GM21360 (cell line): ENCODE data around the gene LIN37.
"Not testable (repeated sequence)": the region's sequence is repeated elsewhere in the genome, so short reads cannot be mapped to it uniquely, and the experiment has no call there.

Experiments
- ATAC-seq: cut with Tn5 transposase; IDR thresholded peaks from one replicate; pipeline ENCODE4 v1.9.1; 2021; ENCODE audit warnings: mild to moderate bottlenecking, moderate library complexity; ENCODE audit not compliant: unreplicated experiment

The LIN37 gene

DNA sequence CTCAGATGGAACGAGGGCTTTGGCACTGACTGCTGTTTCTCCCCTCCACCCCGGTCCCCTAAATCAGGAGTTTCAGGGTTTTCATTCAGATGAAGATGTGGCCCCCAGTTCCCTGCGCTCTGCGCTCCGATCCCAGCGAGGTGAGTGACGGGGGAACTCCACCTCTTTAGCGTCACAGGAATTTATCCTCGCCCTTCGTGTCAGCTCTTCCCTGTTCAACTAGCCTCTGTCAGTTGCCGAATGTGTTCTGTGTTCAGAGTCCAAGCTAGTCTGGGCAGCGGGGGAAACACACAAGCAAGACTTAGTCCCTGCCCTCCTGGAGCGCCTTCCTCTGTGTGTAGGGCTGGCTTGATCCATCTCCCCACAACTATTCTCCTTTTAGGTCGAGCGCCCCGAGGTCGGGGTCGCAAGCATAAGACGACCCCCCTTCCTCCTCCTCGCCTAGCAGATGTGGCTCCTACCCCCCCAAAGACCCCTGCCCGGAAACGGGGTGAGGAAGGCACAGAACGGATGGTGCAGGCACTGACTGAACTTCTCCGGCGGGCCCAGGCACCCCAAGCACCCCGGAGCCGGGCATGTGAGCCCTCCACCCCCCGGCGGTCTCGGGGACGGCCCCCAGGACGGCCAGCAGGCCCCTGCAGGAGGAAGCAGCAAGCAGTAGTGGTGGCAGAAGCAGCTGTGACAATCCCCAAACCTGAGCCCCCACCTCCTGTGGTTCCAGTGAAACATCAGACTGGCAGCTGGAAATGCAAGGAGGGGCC is 28.8 kb upstream of the LIN37 start:
- no peak for ATAC-seq

DNA sequence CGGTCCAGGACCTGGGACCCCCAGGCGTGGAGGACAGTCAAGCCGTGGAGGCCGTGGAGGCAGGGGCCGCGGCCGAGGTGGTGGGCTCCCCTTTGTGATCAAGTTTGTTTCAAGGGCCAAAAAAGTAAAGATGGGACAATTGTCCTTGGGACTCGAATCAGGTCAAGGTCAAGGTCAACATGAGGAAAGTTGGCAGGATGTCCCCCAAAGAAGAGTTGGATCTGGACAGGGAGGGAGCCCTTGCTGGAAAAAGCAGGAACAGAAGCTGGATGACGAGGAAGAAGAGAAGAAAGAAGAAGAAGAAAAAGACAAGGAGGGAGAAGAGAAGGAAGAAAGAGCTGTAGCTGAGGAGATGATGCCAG is 28.2 kb upstream of the LIN37 start:
- no peak for ATAC-seq

DNA sequence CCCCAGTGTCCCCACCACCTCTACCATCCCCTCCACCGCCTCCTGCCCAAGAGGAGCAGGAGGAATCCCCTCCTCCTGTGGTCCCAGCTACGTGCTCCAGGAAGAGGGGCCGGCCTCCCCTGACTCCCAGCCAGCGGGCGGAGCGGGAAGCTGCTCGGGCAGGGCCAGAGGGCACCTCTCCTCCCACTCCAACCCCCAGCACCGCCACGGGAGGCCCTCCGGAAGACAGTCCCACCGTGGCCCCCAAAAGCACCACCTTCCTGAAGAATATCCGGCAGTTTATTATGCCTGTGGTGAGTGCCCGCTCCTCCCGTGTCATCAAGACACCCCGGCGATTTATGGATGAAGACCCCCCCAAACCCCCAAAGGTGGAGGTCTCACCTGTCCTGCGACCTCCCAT is 27.7 kb upstream of the LIN37 start:
- no peak for ATAC-seq

DNA sequence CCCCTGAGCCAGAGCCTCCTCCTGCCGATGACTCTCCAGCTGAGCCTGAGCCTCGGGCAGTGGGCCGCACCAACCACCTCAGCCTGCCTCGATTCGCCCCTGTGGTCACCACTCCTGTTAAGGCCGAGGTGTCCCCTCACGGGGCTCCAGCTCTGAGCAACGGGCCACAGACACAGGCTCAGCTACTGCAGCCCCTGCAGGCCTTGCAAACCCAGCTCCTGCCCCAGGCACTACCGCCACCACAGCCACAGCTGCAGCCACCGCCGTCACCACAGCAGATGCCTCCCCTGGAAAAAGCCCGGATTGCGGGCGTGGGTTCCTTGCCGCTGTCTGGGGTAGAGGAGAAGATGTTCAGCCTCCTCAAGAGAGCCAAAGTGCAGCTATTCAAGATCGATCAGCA is 27.0 kb upstream of the LIN37 start:
- ATAC-seq: no peak

DNA sequence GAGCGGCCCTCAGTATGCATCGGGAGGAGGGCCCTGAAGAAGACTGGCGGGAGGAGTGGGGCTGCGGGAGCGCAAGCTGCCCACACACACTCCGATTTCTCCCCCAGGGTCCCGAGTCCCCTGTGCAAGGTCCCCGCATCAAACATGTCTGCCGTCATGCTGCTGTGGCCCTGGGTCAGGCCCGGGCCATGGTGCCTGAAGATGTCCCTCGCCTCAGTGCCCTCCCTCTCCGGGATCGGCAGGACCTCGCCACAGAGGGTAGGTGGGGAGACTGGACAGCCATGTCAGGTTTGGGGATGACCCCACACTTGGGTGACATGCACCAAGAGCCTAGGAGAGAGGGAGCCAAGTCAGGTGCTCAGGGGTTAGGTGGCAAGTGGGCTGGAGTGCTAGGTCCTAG is 25.9 kb upstream of the LIN37 start:
- ATAC-seq: no peak

DNA sequence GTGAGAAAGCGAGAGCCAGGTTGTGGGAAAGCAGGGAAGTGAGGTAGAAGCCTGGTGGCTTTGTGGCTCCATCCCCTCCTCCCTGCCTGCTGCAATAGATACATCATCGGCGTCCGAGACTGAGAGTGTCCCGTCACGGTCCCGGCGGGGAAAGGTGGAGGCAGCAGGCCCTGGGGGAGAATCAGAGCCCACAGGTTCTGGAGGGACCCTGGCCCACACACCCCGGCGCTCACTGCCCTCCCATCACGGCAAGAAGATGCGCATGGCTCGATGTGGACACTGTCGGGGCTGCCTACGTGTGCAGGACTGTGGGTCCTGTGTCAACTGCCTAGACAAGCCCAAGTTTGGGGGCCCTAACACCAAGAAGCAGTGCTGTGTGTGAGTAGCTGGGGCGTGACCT is 25.5 kb upstream of the LIN37 start:
- ATAC-seq: no peak

DNA sequence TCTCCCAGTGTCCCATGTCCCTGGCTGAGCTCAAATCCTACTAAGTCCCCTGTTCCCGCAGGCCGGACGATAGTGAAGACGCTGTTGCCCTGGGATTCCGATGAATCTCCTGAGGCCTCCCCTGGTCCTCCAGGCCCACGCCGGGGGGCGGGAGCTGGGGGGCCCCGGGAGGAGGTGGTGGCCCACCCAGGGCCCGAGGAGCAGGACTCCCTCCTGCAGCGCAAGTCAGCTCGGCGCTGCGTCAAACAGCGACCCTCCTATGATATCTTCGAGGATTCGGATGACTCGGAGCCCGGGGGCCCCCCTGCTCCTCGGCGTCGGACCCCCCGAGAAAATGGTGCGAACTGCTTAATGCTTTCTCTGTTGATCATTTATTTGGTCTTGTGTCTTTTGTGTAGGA is 24.7 kb upstream of the LIN37 start:
- no peak for ATAC-seq

DNA sequence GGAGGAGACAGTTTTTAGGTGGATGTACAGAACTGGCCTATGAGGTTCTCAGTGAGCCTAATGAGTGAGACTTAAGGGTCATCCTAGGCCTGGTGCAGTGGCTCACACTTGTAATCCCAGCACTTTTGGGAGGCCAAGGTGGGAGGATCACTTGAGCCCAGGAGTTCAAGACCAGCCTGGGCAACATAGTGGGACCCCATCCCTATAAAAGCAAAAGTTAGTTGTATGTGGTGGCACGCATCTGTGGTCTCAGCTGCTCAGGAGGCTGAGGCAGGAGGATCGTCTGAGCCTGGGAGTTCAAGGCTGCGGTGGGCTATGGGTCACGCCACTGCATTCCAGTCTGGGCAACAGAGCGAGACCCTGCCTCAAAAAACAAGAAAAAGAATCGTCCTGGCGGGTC is 24.2 kb upstream of the LIN37 start:
- not testable (repeated sequence) for ATAC-seq

DNA sequence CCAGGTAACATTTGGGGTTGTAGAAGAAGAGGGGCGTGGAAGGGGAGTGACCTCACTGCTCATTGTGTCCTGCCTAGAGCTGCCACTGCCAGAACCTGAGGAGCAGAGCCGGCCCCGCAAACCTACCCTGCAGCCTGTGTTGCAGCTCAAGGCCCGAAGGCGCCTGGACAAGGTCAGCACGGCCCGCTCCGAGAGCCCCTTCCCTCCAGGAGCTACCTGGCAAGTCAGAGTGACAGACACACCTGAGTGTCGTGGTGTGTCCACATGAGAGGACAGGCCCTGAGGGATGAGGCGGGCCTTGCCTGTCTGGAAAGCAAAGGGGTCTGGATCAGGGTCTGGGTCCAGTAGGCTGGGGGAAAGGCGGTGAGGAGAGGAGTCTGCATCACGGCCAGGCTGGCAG is 23.8 kb upstream of the LIN37 start:
- no peak for ATAC-seq

DNA sequence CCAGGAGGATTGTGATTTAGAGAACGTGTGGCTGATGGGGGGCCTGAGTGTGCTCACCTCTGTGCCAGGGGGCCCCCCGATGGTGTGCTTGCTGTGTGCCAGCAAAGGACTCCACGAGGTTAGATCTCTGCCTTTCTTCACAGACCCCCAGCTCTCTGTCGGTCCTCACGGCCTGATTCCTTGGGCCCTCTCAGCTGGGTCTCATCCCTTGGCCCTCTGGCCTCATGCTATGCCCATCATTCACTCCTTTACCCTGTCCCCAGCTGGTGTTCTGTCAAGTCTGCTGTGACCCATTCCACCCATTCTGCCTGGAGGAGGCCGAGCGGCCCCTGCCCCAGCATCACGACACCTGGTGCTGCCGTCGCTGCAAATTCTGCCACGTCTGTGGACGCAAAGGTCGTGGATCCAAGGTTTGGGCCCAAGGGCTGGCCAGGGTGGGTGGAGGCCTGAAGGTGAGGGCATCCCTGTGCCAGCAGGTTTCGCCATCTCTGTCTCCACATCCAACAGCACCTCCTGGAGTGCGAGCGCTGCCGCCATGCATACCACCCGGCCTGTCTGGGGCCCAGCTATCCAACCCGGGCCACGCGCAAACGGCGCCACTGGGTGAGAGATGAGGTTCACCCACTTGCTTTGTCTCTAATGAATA is 23.0 kb upstream of the LIN37 start:
- ATAC-seq: no peak

DNA sequence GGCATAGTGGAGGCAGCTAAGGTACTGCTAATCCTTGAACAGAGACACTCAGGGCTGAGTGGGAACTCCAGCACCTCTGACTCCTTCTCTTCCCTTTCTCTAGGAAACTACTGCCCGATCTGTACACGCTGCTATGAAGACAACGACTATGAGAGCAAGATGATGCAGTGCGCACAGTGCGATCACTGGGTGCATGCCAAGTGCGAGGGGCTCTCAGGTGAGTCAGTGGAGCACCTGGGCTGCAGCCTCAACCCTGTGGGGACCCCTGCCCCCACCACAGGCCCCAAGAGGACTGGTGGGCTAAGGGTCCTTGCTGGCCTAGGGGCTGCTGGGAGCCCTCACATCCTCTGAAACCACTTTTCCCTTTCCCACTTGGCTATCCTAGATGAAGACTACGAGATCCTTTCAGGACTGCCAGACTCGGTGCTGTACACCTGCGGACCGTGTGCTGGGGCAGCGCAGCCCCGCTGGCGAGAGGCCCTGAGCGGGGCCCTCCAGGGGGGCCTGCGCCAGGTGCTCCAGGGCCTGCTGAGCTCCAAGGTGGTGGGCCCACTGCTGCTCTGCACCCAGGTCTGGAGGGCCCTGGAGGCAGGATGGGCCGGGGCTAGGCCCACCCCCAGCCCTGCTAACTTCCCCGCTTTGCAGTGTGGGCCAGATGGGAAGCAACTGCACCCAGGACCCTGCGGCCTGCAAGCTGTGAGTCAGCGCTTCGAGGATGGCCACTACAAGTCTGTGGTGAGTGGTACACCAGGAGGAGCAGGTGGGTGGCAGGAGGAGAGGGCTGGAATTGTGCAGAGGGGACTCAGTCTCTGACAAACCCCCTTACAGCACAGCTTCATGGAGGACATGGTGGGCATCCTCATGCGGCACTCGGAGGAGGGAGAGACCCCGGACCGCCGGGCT is 21.1 kb upstream of the LIN37 start:
- no peak for ATAC-seq

DNA sequence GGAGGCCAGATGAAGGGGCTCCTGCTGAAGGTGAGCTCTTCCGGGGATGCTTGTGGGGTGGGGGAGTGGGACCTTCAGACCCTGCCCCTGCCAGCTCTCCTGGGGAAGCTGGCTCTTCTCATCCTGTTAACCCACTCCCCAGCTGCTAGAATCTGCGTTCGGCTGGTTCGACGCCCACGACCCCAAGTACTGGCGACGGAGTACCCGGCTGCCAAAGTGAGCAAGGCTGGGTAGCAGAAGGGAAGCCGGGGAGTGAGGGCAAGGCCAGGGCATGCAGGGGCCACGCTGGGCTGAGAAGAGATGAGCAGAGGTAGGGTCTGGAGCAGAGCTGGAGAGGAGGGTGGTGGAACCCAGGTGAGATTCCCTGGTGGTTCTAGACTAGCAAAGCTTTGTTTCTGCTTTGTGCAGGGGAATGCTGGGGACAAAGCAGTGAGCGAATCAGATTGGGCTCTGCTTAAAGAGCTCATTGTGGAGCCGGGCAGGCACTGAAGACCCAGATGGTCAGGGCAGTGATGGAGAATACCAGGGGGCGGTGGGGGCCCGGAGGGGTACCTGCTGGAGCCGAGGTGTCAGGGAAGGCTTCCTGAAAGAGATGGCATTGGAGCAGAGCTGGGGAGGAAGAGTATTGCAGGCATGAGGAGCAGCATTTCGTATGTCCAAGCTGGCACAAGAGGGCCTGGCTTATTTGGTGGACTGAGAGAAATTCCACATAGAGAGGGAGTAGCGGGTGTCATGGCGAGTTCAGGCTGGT is 20.2 kb upstream of the LIN37 start:
- ATAC-seq: no peak

DNA sequence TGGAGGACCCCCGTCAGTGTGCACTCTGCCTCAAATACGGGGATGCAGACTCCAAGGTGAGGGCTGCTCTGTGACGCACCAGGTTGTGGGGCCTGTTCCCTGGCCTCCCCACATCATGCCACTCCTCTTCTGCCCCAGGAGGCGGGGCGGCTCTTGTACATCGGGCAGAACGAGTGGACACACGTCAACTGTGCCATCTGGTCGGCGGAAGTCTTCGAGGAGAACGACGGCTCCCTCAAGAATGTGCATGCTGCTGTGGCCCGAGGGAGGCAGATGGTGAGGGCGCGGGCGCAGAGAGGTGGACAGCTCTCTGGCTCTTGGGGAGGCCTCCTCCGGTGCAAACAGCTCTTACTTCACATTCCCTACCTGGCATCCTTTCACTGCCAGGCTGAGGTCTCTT is 19.4 kb upstream of the LIN37 start:
- no peak for ATAC-seq

DNA sequence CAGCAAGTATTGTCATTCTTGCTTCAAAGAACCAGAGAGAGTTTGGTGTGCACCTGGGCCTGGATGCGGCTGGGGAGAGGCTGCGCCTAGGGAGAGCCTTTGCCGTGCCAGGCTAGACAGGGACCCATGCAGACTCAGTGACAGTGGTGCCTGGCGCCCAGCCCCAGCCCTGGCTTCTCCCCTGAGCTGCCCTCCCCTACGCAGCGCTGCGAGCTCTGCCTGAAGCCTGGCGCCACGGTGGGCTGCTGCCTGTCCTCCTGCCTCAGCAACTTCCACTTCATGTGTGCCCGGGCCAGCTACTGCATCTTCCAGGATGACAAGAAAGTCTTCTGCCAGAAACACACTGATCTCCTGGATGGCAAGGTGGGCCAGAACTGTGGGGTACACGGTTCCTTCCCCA is 18.6 kb upstream of the LIN37 start:
- no peak for ATAC-seq

DNA sequence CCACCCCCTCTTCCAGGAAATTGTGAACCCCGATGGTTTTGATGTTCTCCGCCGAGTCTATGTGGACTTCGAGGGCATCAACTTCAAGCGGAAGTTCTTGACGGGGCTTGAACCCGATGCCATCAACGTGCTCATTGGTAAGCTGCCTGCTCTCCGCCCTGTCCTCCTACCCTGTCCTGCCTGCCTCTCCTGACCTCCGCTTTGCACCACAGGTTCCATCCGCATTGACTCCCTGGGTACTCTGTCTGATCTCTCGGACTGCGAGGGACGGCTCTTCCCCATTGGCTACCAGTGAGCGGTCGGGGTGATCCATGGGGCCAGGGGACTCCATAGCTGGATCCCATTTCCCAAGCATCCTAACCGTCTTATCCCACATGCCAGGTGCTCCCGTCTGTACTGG is 18.1 kb upstream of the LIN37 start:
- no peak for ATAC-seq

DNA sequence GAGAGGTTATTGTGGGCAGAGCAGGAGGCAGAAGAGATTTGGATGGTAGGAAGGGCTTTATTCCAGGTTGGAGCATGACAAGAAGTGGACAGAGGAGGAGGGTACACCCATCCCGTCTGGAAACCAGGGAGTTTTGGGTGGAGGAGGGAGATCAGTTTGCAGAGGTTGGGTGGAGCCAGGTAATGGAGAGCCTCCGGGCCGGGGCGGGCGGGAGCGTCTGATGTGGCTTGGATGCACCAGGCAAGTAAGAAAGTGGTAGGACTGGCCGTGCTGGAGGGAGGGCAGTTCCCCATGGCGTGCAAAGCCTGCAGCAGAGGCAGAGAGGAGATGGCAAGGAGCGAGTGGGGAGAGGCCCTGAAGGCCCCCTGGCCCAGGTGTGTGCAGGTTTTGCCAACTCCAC is 17.0 kb upstream of the LIN37 start:
- no peak for ATAC-seq

DNA sequence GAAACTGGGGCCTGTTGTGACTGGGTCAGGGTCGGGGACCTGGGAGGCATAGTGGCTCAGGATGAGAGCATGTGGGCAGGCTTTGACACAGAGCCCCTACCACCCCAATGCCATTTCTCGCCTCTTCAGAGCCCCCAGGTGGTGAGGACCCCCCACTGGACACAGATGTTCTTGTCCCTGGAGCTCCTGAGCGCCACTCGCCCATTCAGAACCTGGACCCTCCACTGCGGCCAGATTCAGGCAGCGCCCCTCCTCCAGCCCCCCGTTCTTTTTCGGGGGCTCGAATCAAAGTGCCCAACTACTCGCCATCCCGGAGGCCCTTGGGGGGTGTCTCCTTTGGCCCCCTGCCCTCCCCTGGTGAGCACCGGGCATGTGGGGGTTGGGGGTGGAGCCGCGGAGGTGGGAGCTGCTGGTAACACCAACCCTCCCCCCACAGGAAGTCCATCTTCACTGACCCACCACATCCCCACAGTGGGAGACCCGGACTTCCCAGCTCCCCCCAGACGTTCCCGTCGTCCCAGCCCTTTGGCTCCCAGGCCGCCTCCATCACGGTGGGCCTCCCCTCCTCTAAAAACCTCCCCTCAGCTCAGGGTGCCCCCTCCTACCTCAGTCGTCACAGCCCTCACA is 16.5 kb upstream of the LIN37 start:
- no peak for ATAC-seq

DNA sequence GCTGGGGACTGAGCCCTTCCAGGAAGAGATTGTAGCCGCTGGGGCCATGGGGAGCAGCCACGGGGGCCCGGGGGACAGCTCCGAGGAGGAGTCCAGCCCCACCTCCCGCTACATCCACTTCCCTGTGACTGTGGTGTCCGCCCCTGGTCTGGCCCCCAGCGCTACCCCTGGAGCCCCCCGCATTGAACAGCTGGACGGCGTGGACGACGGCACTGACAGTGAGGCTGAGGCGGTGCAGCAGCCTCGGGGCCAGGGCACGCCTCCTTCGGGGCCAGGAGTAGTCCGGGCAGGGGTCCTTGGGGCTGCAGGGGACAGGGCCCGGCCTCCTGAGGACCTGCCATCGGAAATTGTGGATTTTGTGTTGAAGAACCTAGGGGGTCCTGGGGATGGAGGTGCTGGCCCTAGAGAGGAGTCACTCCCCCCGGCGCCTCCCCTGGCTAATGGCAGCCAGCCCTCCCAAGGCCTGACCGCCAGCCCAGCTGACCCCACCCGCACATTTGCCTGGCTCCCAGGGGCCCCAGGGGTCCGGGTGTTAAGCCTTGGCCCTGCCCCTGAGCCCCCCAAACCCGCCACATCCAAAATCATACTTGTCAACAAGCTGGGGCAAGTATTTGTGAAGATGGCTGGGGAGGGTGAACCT is 15.7 kb upstream of the LIN37 start:
- no peak for ATAC-seq

DNA sequence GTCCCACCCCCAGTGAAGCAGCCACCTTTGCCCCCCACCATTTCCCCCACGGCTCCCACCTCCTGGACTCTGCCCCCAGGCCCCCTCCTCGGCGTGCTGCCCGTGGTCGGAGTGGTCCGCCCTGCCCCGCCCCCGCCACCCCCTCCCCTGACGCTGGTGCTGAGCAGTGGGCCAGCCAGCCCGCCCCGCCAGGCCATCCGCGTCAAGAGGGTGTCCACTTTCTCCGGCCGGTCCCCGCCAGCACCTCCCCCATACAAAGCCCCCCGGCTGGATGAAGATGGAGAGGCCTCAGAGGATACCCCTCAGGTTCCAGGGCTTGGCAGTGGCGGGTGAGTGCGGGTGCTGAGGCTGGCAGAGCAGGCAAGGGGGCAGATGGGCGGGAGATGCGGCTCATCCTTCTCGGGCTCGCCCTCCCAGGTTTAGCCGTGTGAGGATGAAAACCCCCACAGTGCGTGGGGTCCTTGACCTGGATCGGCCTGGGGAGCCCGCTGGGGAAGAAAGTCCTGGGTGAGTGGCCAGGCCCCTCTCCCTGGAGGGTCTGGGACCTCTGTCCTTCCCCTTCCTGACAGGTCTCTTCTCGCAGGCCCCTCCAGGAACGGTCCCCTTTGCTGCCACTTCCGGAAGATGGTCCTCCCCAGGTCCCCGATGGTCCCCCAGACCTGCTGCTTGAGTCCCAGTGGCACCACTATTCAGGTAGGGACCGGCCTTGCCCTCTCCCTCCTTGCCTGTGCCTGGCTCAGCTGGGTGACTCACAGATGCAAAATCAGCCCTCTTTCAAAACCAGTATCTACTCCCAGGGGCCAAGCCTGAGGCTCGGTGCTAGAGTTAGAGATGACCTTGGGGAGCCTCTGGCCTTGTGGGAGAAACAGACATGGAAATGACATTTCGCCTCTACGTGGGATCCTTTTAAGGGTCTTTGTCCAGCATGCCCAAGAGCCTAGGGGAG is 14.9 kb upstream of the LIN37 start:
- no peak for ATAC-seq
